BJ (cell line): Measurements from ENCODE around the gene VSIG8. TPM values are rescaled to one million over a fixed set of nuclear protein-coding genes. Genes with fewer than 3 reads are reported as not detected.

Experiments
- CTCF ChIA-PET: fragments of 350-600 bp; formaldehyde crosslinking; extraction: SDS; loops from one replicate; lab custom pipeline; 2021; ENCODE audit warnings: antibody characterized with exemption, inconsistent platforms; lab: Yijun Ruan, JAX
- POLR2A ChIA-PET: fragments of 300-600 bp; sonication (Branson Sonifier 250); formaldehyde crosslinking; extraction: SDS; loops from one replicate; lab custom pipeline; 2021; ENCODE audit warnings: antibody characterized with exemption; lab: Charles Lee
- DNase-seq: peaks from one replicate; pipeline ENCODE4 v3.0.0-alpha.2; 2011; ENCODE audit warnings: low read depth
- H3K27me3 ChIP-seq: 2 replicates; pipeline ENCODE4 v1.6.0; 2011; ENCODE audit warnings: low read length; ENCODE audit not compliant: control insufficient read depth, insufficient read depth
- H3K36me3 ChIP-seq: 2 replicates; pipeline ENCODE4 v1.5.1; 2011; ENCODE audit warnings: low read length; ENCODE audit not compliant: control insufficient read depth, insufficient read depth
- H3K4me3 ChIP-seq: 2 replicates; pipeline ENCODE4 v1.5.1; 2011; ENCODE audit warnings: low read depth, mild to moderate bottlenecking, control low read depth, low read length
- CTCF ChIP-seq: IDR thresholded peaks from 2 replicates; pipeline ENCODE4 v1.5.1; 2011; ENCODE audit warnings: low read depth, mild to moderate bottlenecking, control low read depth, inconsistent platforms, low read length, moderate library complexity; ENCODE audit not compliant: insufficient read depth
- polyA plus RNA-seq: library from polyadenylated mRNA; depleted of rRNA; stranded (reverse); fragments of >200 nt; gene quantifications from 2 replicates; pipeline ENCODE4 v1.2.3, GENCODE V29; 2011

The VSIG8 gene
- polyA plus RNA-seq, 1 experiment, result not detected

GRCh38 chr1:159869607-159870006 is 7.2 kb upstream of the VSIG8 start:
- no peak for DNase-seq
- CTCF ChIA-PET, result interaction anchor here (1.0 to 1.4 kb wide), 3 partner anchors 14 to 138 kb away, joined by 3 to 5 read pairs (median 4); no protein-coding TSS in a partner anchor
- POLR2A ChIA-PET, result no interaction called here
- Histone ChIP-seq H3K4me3 (no peak overlapping the region), H3K36me3 (no peaks in the 10 kb centered on the region), H3K27me3 (no peaks in the 10 kb centered on the region)
- TF ChIP-seq CTCF, result no peak

- TF ChIP-seq CTCF, result no peak
- POLR2A ChIA-PET, result no interaction called here
- Histone ChIP-seq H3K27me3 (no peaks in the 10 kb centered on the region), H3K4me3 (no peak overlapping the region), H3K36me3 (no peaks in the 10 kb centered on the region)
- no peak for DNase-seq
- CTCF ChIA-PET, result interaction anchor here (1.0 to 2.4 kb wide), 4 partner anchors 14 to 138 kb away, joined by 3 to 6 read pairs (median 4); no protein-coding TSS in a partner anchor
These were observed 6.7 kb upstream of the VSIG8 start for GRCh38 chr1:159869173-159869572.

- CTCF ChIA-PET, result interaction anchor here (1.4 to 2.4 kb wide), 2 partner anchors 70 to 139 kb away, joined by 5 to 6 read pairs; no protein-coding TSS in a partner anchor
- POLR2A ChIA-PET, result no interaction called here
- no peaks in the 10 kb centered on the region for H3K27me3 ChIP-seq
- no peaks in the 10 kb centered on the region for H3K36me3 ChIP-seq
- no peak for DNase-seq
- TF ChIP-seq CTCF, result no peak
- H3K4me3 ChIP-seq, result no peak overlapping the region
These were observed 6.3 kb upstream of the VSIG8 start for GRCh38 chr1:159868766-159869165.

- CTCF ChIA-PET, result interaction anchor here (0.6 to 2.4 kb wide), 3 partner anchors 18 to 140 kb away, joined by 3 to 6 read pairs (median 3); no protein-coding TSS in a partner anchor
- Histone ChIP-seq H3K4me3 (no peak overlapping the region), H3K27me3 (no peaks in the 10 kb centered on the region), H3K36me3 (no peaks in the 10 kb centered on the region)
- TF ChIP-seq CTCF, result no peak
- no peak for DNase-seq
- POLR2A ChIA-PET, result no interaction called here
These were observed 5.2 kb upstream of the VSIG8 start for GRCh38 chr1:159867664-159868026.

GRCh38 chr1:159866905-159867663 is 4.6 kb upstream of the VSIG8 start:
- ChIA-PET CTCF (interaction anchor here (0.6 to 2.4 kb wide), 3 partner anchors 17 to 140 kb away, joined by 3 to 6 read pairs (median 3); no protein-coding TSS in a partner anchor), POLR2A (no interaction called here)
- H3K36me3 ChIP-seq, result no peaks in the 10 kb centered on the region
- TF ChIP-seq CTCF, result no peak
- DNase-seq, result no peak
- no peak overlapping the region for H3K4me3 ChIP-seq
- H3K27me3 ChIP-seq, result no peaks in the 10 kb centered on the region
